ENCODE measurements around the gene ROBO1. TPM values are rescaled to one million over a fixed set of nuclear protein-coding genes. Genes with fewer than 3 reads are reported as not detected.

Gene ROBO1
- total and polyA plus RNA-seq, 2 of the 13 experiments (the other 11 are each of a cell fraction or from before 2014, with no cell fraction given): 52.2 to 71.0 TPM

- Histone ChIP-seq H3K4me3 (replicated peaks in 1 of 3; ENCODE audit: insufficient read depth in 1 of 3, low read depth in 2 of 3, low read length in 3 of 3) (peak overlapping the region in 1 of 3 experiments; percentile 33; a peak in 2 of 6 replicates), H2AFZ (ENCODE audit: low read length) (no peak overlapping the region), H3K79me2 (ENCODE audit: insufficient read depth, low read length) (peaks cover 61% of the 10 kb centered on the region), H3K27me3 (ENCODE audit: control insufficient read depth in 1 of 2, insufficient read depth in 2 of 2, low read length in 2 of 2) (no peaks in the 10 kb centered on the region), H3K27ac (ENCODE audit: extremely low read length, insufficient read depth, low read length) (peak overlapping the region; percentile 95), H3K9me3 (ENCODE audit: low read length) (no peaks in the 10 kb centered on the region), H3K9ac (ENCODE audit: insufficient read depth, low read depth, low read length) (peak overlapping the region; percentile 69), H3K4me1 (ENCODE audit: insufficient read depth, low read length) (peaks cover 54% of the 10 kb centered on the region), H3K4me2 (ENCODE audit: low read depth, low read length) (peak overlapping the region; percentile 70), H3K36me3 (replicated peaks in 1 of 2; ENCODE audit: control insufficient read depth in 1 of 2, insufficient read depth in 2 of 2, low read length in 2 of 2) (no peaks in the 10 kb centered on the region; a peak in 1 of 5 replicates), H4K20me1 (ENCODE audit: insufficient read depth, low read length) (no peaks in the 10 kb centered on the region)
- WGBS (ENCODE audit: low lambda C conversion rate): 0% methylated on average over 5 of the region's 5 CpGs
- DNase-seq (ENCODE audit: low spot score): peak; percentile 96
- intact Hi-C loops (cut with micrococcal nuclease; ENCODE audit: unreplicated experiment): loop anchor here (2.0 to 5.0 kb wide), 5 partner anchors 16 to 185 kb away; no protein-coding TSS in a partner anchor
- in situ Hi-C loops (cut with HindIII; ENCODE audit: extremely low pct_ligation_motif_present, low pct_unique_long_range_greater_than_20kb): no loop called here
- ChIA-PET CTCF (ENCODE audit: low intra/inter-chr PET ratio, low total read pairs) (no interaction called here), POLR2A (interaction anchor here (0.9 to 1.9 kb wide), 7 partner anchors 9 to 184 kb away, joined by 3 to 8 read pairs (median 6); no protein-coding TSS in a partner anchor)
- FAIRE-seq: peak; percentile 73
- no TSS peak for BruUV-seq (replicated peaks)
- ATAC-seq: peak; percentile 99
- peak; percentile 89 for TF ChIP-seq SIX4 (CRISPR knock-in tag; IDR thresholded peaks at IDR 0.05)
- TF ChIP-seq, protein P1, sequence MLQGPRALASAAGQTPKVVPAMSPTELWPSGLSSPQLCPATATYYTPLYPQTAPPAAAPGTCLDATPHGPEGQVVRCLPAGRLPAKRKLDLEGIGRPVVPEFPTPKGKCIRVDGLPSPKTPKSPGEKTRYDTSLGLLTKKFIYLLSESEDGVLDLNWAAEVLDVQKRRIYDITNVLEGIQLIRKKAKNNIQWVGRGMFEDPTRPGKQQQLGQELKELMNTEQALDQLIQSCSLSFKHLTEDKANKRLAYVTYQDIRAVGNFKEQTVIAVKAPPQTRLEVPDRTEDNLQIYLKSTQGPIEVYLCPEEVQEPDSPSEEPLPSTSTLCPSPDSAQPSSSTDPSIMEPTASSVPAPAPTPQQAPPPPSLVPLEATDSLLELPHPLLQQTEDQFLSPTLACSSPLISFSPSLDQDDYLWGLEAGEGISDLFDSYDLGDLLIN (CRISPR knock-in tag; IDR thresholded peaks at IDR 0.05; ENCODE audit: borderline replicate concordance): no peak
- TF ChIP-seq, protein P2, sequence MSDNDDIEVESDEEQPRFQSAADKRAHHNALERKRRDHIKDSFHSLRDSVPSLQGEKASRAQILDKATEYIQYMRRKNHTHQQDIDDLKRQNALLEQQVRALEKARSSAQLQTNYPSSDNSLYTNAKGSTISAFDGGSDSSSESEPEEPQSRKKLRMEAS (IDR thresholded peaks at IDR 0.05): 0 out of 2 replicates have a peak, but pooled peaks have one; percentile 57
- no peak for TF ChIP-seq GTF2F1 (IDR thresholded peaks at IDR 0.05; ENCODE audit: low read length)
- TF ChIP-seq SKI (IDR thresholded peaks at IDR 0.05; ENCODE audit: partially characterized antibody): no peak
- 0 out of 2 replicates have a peak, but pooled peaks have one; percentile 26 for TF ChIP-seq RCOR2 (CRISPR knock-in tag; IDR thresholded peaks at IDR 0.05)
- TF ChIP-seq, protein P3, sequence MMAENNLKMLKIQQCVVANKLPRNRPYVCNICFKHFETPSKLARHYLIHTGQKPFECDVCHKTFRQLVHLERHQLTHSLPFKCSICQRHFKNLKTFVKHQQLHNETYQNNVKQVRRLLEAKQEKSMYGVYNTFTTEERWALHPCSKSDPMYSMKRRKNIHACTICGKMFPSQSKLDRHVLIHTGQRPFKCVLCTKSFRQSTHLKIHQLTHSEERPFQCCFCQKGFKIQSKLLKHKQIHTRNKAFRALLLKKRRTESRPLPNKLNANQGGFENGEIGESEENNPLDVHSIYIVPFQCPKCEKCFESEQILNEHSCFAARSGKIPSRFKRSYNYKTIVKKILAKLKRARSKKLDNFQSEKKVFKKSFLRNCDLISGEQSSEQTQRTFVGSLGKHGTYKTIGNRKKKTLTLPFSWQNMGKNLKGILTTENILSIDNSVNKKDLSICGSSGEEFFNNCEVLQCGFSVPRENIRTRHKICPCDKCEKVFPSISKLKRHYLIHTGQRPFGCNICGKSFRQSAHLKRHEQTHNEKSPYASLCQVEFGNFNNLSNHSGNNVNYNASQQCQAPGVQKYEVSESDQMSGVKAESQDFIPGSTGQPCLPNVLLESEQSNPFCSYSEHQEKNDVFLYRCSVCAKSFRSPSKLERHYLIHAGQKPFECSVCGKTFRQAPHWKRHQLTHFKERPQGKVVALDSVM (CRISPR knock-in tag; IDR thresholded peaks at IDR 0.05): no peak
- TF ChIP-seq TBP (CRISPR knock-in tag; IDR thresholded peaks at IDR 0.05): no peak
- TF ChIP-seq SMARCC2 (IDR thresholded peaks at IDR 0.05): no peak
- no peak for TF ChIP-seq ZNF549 (CRISPR knock-in tag; IDR thresholded peaks at IDR 0.05)
- TF ChIP-seq SP1 (IDR thresholded peaks at IDR 0.05): no peak
- TF ChIP-seq SP1 (CRISPR knock-in tag; IDR thresholded peaks at IDR 0.05): no peak
- TF ChIP-seq ZNF362 (CRISPR knock-in tag; IDR thresholded peaks at IDR 0.05; ENCODE audit: borderline replicate concordance): no peak
- TF ChIP-seq, protein P4, sequence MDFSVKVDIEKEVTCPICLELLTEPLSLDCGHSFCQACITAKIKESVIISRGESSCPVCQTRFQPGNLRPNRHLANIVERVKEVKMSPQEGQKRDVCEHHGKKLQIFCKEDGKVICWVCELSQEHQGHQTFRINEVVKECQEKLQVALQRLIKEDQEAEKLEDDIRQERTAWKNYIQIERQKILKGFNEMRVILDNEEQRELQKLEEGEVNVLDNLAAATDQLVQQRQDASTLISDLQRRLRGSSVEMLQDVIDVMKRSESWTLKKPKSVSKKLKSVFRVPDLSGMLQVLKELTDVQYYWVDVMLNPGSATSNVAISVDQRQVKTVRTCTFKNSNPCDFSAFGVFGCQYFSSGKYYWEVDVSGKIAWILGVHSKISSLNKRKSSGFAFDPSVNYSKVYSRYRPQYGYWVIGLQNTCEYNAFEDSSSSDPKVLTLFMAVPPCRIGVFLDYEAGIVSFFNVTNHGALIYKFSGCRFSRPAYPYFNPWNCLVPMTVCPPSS (IDR thresholded peaks at IDR 0.05): no peak
- TF ChIP-seq NKX3-1 (CRISPR knock-in tag; IDR thresholded peaks at IDR 0.05): no peak
- TF ChIP-seq ZNF615 (CRISPR knock-in tag; IDR thresholded peaks at IDR 0.05; ENCODE audit: borderline replicate concordance): no peak
- TF ChIP-seq, protein P5, sequence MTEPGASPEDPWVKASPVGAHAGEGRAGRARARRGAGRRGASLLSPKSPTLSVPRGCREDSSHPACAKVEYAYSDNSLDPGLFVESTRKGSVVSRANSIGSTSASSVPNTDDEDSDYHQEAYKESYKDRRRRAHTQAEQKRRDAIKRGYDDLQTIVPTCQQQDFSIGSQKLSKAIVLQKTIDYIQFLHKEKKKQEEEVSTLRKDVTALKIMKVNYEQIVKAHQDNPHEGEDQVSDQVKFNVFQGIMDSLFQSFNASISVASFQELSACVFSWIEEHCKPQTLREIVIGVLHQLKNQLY (CRISPR knock-in tag; IDR thresholded peaks at IDR 0.05): 0 out of 2 replicates have a peak, but pooled peaks have one; percentile 58
- TF ChIP-seq ZNF782 (CRISPR knock-in tag; IDR thresholded peaks at IDR 0.05; ENCODE audit: borderline replicate concordance): no peak
- TF ChIP-seq ZNF282 (IDR thresholded peaks at IDR 0.05; ENCODE audit: partially characterized antibody): no peak
These were observed 935.0 kb downstream of the ROBO1 start for GRCh38 chr3:78832785-78833204.
